Stimulated activated CD8-positive, alpha-beta memory T cell treated with anti-CD3 and anti-CD28 coated beads, Interleukin-15, amount 100 ng/mL, for 4 hours (primary cell): Measurements from ENCODE around the gene ZNF831.

ENCODE experiments used
- DNase-seq, 2 donors: peaks; one replicate each; pipeline ENCODE4 v3.0.0-alpha.2; 2020; ENCODE audit warnings: low read depth in 2 of 2

The ZNF831 gene

DNA sequence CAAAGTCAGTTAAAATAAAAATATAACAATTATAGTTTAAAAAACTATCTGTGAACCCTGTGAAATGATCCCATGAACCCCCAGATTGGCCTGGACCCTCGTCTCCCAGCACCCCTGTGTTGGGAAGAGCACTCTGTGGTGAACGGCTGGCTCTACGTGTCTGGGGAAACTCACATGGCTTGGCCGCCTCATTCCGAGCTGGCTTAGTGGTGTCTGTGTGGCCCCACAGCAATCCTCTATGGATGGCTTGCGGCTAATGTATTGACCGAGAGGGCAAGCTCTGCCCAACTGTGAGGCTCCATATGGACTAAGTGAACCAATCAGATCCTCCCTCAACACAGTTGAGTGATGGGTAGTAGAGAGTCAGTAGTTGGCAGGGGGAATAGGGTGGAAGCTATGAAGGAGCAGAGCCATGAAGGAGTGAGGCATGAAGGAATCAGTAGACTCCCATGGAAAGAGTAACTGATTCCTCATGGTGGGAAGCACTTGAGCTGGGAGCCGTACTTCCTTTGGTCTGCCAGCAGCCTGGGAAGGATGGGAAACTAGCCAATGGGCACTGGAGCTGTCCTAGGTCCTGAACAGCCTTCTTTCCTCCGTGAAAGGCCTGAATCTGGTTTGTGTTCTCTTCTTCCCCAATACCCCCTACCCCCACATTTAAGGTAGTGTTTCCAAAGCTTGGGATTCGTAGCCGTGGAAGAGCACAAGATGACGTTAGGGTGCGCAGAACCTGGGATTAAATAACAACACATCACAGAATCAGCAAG is 21.6 kb upstream of the ZNF831 start:
- no peak for DNase-seq

DNA sequence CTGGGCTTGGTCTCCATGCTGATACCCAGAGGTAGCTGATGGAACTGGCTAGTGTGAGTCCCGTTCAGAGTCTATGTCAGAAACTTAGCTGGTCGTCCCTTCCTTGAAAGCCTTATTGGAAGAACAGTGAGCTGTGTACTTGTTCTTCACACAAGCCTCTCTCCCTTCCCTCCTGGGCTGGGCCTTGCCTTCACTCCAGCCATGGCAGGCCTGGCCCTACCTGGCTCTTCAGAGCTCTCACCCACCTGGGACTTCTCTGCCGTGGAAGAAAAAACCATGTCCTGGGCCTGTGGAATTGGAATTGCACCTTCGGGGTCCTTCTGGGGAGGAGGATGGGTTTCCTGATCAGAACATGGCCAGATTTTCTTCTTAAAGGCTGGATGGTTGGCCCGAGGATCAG is 20.3 kb upstream of the ZNF831 start:
- DNase-seq, result no peak

GRCh38 chr20:59144179-59144830 is 19.3 kb upstream of the ZNF831 start:
- DNase-seq, result peak; percentile 47 to 50

DNA sequence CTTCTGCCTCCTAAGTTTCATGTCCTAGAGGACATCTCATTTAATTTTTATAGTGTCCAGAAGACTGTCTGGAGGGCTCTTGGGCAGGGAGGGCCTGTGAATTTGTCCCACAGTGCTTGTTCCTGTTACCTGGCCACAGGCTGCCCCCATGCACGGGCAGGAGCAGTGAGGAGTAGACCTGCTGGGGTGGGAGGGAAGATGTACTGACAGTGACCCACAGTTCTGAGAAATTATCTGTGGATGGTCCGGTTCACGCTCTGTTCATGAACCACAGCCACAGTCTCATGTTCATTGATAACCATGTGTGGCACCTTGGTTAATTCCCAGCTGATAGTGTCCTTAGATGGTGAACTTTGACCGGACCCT is 18.8 kb upstream of the ZNF831 start:
- no peak for DNase-seq

- DNase-seq, result no peak
These were observed 18.2 kb upstream of the ZNF831 start for GRCh38 chr20:59145247-59145923.

DNA sequence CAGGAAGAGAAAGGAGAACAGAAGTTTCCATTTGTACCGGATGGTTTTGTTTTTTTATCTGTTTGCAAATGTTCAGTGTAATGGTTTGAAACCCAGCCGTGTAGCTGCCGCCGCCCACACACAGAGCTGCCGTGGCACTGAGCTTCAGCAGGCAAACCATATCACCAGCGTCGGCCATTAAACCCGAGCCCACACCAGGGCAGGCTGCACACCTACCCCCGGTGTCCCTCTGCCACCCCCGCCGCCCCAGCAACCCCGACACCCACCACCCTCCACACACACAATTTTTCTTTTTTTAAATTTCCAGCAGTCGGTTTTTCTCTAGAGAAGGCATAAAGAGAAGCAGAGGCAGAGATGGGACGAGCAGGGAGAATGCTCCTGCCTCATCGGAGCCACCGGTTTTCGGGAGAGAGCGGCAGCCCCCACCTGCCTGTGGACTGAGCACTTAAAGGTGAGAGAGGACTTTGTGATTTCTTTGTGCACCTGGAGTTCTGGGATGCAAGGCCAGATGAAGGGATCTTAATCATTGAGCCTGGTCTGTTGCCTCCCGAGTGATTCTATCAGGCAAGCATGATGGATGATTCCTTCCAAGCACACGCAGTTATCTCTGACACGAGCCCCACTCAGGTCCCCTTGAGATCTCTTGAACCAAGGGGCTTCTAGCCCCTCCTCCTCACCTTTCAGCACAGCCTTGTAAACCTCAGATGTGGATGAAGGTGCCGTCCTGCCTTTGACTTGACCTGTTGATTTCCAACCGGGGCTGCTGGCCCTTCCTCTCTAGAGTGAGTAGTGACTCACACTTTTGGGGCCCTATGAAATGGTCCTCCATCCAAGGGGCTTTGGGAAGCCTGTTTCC is 17.5 kb upstream of the ZNF831 start:
- DNase-seq, result peak; percentile 51 to 59

GRCh38 chr20:59146780-59147565 is 16.6 kb upstream of the ZNF831 start:
- DNase-seq, result no peak

DNA sequence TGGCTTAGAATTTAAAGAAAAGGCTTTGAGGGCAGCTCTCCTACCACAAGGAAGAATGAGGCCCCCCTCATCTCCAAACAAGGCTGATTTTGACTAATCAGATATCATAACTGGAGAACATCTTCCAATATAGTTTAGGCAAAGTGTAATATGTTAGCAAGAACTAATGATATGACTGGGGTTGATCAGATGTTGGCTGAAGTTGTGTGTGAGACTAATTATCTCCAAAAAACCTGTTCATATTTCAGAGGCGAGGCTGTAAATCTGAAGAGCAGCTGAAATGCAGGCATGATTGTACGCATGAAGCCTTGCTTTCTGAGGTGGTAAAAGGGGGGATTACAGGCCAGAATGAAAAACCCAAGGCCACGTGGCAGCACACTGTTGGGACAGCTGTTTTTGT is 16.0 kb upstream of the ZNF831 start:
- DNase-seq, result no peak

DNA sequence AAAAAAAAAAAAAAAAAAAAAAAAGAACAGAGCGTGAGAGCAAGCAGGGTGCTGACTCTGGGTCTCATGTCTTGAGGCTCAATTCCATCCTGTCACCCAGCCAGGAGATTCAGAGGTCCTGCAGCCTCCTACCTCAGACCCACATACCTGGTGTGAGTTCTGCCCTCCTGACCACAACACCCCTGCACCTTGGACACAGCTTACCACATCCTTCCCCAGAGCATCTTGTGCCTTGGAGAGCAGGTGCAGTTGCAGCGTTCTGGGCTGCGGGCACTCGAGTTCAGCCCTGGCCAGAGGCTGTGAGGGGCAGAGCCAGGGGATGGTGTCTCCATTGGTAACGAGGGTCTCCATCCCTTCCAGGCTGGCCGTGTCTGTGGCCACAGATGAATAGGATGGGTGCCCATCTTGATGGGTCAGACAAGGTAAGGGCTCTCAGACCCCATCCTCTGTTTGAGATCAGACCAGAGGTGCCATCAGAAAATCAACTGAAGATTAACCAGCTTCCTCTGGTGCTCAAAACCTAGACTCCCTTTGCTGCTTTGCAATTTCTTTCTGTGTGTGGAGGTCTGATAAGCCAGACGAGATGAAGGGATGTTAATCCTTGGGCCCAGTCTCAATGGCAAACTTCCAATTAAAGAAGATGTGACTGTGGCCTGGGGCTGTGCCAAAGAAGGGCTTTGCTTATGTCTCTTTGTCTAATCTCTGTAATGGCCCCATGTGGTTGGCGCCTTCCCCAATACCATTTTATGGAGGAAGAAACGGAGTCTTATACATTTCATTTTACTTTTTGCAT is 14.7 kb upstream of the ZNF831 start:
- no peak for DNase-seq

DNA sequence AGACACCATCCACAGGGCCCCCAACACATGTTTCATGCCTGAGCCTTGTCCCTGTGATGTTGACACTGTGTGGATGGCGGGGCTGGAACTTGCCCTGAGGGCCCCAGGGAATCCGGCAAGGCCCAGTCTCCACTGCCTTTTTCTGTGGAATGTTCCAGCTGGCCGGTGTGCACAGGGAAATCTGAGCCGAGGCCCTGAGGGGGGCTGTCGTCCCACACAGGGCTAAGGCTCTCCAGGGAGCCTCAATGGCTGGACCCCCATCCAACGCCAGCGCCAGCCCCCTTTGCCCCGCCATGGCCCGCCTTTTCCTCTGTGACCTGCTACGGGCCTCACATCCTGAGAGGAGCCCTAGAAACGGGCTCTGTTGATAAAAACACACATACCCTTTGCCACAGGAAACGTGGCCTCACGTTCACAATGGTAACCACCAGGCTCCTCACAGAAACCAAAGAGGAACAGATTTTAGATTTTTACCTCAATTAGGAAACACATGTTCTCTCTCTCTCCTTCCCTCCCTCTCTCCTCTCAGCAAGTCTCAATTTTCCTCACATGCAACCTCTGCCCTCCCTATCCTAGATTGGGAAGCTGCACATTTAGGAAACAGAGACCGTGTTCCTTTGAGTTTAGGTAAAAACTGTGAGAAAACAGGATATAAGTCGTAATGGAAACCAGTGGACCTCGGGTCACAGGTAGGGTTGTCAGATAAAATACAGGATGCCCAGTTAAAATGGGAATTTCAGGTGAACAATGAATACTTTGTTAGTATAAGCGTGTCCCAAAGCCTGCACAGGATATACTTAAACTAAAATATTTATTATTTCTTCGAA is 13.7 kb upstream of the ZNF831 start:
- peak; percentile 21 to 31 for DNase-seq

DNA sequence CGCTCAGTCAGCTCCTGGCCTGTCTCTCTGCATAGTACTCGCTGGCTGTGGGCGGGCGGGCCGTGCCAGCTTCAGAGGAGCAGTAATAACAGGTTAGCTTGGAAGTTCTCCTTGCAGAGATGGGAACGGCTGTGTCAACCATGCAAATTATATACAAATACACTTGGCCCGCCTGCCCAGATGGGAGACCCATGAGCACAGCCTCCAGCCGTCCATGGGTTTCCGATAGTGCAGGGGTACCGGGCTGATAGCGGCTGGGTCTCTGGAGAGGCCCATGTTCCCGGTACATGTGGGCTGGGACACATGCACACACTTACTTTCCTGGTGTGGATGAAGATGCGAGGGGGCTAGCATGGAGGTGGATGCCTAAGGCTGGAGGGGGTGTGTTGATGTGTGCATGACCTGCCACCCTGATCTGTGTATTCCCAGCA is 12.8 kb upstream of the ZNF831 start:
- DNase-seq, result no peak

DNA sequence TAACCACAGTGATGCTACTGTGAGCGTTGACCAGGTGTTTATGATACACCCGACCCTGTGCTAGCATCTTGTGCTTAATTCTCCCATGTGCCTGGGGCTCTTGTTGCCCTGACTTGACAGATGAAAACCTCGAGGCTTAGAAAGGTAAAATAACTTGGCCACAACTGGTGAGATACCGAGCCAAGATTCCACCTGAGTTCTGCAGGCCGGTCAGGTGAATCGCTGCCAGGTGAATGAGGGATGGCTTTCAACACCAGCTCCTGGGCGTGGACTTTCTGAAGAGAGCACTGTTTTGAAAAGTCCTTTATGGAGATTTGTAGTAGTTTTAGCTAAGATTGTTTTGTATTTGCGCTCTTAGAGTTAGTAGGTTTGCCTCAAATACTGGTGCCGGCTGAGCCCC is 12.2 kb upstream of the ZNF831 start:
- DNase-seq, result no peak

GRCh38 chr20:59151820-59152219 is 11.8 kb upstream of the ZNF831 start:
- no peak for DNase-seq

- DNase-seq, result no peak
These were observed 10.9 kb upstream of the ZNF831 start for GRCh38 chr20:59152559-59153354.

DNA sequence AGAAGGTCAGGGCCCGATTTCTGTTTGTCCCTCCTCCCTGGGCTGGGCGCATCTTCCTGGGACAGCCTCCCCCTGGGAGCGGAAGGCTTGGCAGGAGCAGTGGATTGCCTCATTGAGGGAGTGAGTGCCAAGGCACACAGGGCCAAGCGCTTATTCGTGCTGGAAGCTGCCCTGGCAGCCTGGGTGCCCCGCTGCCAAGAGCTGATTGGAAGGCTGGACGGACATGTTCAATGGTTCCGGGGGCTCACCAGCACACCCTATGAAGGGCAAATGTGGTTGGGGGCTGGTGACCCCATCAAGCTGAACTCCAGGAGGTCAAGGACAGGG is 10.3 kb upstream of the ZNF831 start:
- no peak for DNase-seq

- no peak for DNase-seq
These were observed 9.8 kb upstream of the ZNF831 start for GRCh38 chr20:59153832-59154231.

DNA sequence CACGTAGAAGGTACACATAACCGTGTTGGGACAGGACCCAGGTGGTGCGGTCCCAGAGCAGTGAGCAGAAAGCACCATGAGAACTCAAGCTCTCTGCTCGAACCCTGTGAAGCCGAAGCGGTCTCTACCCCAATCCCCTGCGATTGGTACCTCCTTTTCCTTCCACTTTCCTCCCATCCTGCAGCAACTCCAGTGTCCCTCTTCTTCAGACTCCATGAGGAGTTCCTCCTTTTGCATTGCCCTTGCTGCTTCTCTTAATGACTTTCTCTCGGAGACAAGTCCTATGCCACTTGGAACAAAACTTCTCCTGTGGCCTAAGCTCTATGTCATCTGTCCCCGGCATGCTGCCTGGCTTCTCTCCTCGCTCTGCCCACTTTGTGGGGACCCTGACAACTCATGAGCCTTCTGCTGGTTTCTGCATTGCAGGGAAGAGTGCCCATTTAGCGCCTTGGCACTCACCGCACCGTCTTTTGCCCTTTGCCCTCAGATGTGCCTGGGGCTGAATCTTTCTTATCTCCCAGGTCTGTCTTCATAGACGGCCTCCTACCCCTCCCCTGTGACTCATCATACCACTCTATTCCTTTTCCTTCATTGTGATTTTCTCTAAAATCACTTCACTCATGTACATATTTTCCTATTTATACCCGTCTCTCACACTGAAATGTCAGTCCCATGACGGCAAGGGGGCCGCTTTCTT is 9.2 kb upstream of the ZNF831 start:
- no peak for DNase-seq

- DNase-seq, result no peak
These were observed 6.6 kb upstream of the ZNF831 start for GRCh38 chr20:59157064-59157463.
